Activated CD4-positive, alpha-beta T cell treated with anti-CD3 and anti-CD28 coated beads, Interleukin-2, amount 50 U/mL, for 16 hours (primary cell): ENCODE measurements around the gene AUNIP.

Experiments
- DNase-seq: peaks from one replicate; pipeline ENCODE4 v3.0.0-alpha.2; 2020

The AUNIP gene

GRCh38 chr1:25858906-25859789 lies at the start of gene AUNIP:
AUNIP (minus strand) TSS chr1:25859457; CDS start chr1:25859357, 100 bp downstream.
- DNase-seq, result peak; percentile 90

GRCh38 chr1:25909040-25909439 lies 49.8 kb upstream of the AUNIP start:
- DNase-seq, result no peak

- no peak for DNase-seq
Observed at GRCh38 chr1:25908161-25908560, 48.9 kb upstream of the AUNIP start.

GRCh38 chr1:25907601-25908000 lies 48.3 kb upstream of the AUNIP start:
- DNase-seq, result no peak

GRCh38 chr1:25906644-25907300 lies 47.5 kb upstream of the AUNIP start:
- DNase-seq, result no peak

GRCh38 chr1:25905680-25906643 lies 46.7 kb upstream of the AUNIP start, which contains the start of gene STMN1:
STMN1 (minus strand) TSS chr1:25906419; CDS start chr1:25904676, 1,743 bp downstream.
- DNase-seq, result peak; percentile 95

- peak; percentile 97 for DNase-seq
Observed at GRCh38 chr1:25904943-25905679, 45.9 kb upstream of the AUNIP start.

GRCh38 chr1:25903986-25904385 lies 44.7 kb upstream of the AUNIP start:
- DNase-seq, result no peak

- DNase-seq, result no peak
Observed at GRCh38 chr1:25902462-25902861, 43.2 kb upstream of the AUNIP start.

- DNase-seq, result no peak
Observed at GRCh38 chr1:25900219-25900618, 41.0 kb upstream of the AUNIP start.

- DNase-seq, result no peak
Observed at GRCh38 chr1:25899792-25900191, 40.5 kb upstream of the AUNIP start.

GRCh38 chr1:25898223-25899015 lies 39.2 kb upstream of the AUNIP start:
- DNase-seq, result no peak

GRCh38 chr1:25897754-25898153 lies 38.5 kb upstream of the AUNIP start:
- no peak for DNase-seq

- no peak for DNase-seq
Observed at GRCh38 chr1:25896266-25896665, 37.0 kb upstream of the AUNIP start.

- peak; percentile 90 for DNase-seq
Observed at GRCh38 chr1:25895365-25895990, 36.2 kb upstream of the AUNIP start.

GRCh38 chr1:25893116-25893515 lies 33.9 kb upstream of the AUNIP start:
- DNase-seq, result no peak

GRCh38 chr1:25891606-25892005 lies 32.3 kb upstream of the AUNIP start:
- DNase-seq, result no peak

- DNase-seq, result no peak
Observed at GRCh38 chr1:25890239-25891034, 31.2 kb upstream of the AUNIP start.

- DNase-seq, result no peak
Observed at GRCh38 chr1:25889470-25889869, 30.2 kb upstream of the AUNIP start.

- no peak for DNase-seq
Observed at GRCh38 chr1:25888426-25888987, 29.2 kb upstream of the AUNIP start.
